Activated T-helper 2 cell treated with anti-CD3 and anti-CD28 coated beads, Interferon-gamma antibody, Interleukin-2, Interleukin-4, amounts not matched to agents 10 μg/mL and 5 μg/mL and 100 μg/mL, durations not matched to agents 14 hours and 24 hours and 36 hours (primary cell): ENCODE results near the gene HYAL3. TPM values are rescaled to one million over a fixed set of nuclear protein-coding genes. Genes with fewer than 3 reads are reported as not detected.

Source experiments
- DNase-seq: peaks from one replicate; pipeline ENCODE4 v3.0.0; 2021; ENCODE audit warnings: low spot score
- H3K27ac Mint-ChIP-seq: one replicate; pipeline ENCODE4 v1.8.0; 2021; ENCODE audit warnings: mixed read lengths
- H3K27me3 Mint-ChIP-seq: one replicate; pipeline ENCODE4 v1.8.0; 2021; ENCODE audit warnings: low read depth, mixed read lengths
- H3K36me3 Mint-ChIP-seq: one replicate; pipeline ENCODE4 v1.8.0; 2021; ENCODE audit warnings: low read depth, mixed read lengths
- H3K4me1 Mint-ChIP-seq: one replicate; pipeline ENCODE4 v1.8.0; 2021; ENCODE audit warnings: low read depth, mixed read lengths
- H3K4me3 Mint-ChIP-seq: one replicate; pipeline ENCODE4 v1.8.0; 2021; ENCODE audit warnings: low read depth, mild to moderate bottlenecking, moderate library complexity, mixed read lengths
- H3K9me3 Mint-ChIP-seq: one replicate; pipeline ENCODE4 v1.8.0; 2021; ENCODE audit warnings: mixed read lengths
- intact Hi-C: fragments of 100-400 bp; cut with micrococcal nuclease; formaldehyde crosslinking; loops from one replicate; pipeline ENCODE4 v1.15.1; 2023
- total RNA-seq: library from RNA; stranded (reverse); gene quantifications from 2 replicates; pipeline ENCODE4 v1.2.3, GENCODE V29; 2022

HYAL3 gene
- total RNA-seq, 1 donor from 2014 or later, result 10.8 TPM

GRCh38 chr3:50338965-50339364 is 39.8 kb upstream of the HYAL3 start:
- DNase-seq, result no peak
- H3K4me3 Mint-ChIP-seq, result peak overlapping the region; percentile 95
- H3K4me1 Mint-ChIP-seq, result peaks cover 36% of the 10 kb centered on the region
- no peaks in the 10 kb centered on the region for H3K9me3 Mint-ChIP-seq
- no peaks in the 10 kb centered on the region for H3K27me3 Mint-ChIP-seq
- peak overlapping the region; percentile 93 for H3K27ac Mint-ChIP-seq
- intact Hi-C loops, result loop anchor here (1.0 to 5.0 kb wide), 3 partner anchors 11 to 263 kb away; partner anchors contain the start of genes CYB561D2, GNAI2 and NPRL2
- peaks cover 57% of the 10 kb centered on the region for H3K36me3 Mint-ChIP-seq

DNA sequence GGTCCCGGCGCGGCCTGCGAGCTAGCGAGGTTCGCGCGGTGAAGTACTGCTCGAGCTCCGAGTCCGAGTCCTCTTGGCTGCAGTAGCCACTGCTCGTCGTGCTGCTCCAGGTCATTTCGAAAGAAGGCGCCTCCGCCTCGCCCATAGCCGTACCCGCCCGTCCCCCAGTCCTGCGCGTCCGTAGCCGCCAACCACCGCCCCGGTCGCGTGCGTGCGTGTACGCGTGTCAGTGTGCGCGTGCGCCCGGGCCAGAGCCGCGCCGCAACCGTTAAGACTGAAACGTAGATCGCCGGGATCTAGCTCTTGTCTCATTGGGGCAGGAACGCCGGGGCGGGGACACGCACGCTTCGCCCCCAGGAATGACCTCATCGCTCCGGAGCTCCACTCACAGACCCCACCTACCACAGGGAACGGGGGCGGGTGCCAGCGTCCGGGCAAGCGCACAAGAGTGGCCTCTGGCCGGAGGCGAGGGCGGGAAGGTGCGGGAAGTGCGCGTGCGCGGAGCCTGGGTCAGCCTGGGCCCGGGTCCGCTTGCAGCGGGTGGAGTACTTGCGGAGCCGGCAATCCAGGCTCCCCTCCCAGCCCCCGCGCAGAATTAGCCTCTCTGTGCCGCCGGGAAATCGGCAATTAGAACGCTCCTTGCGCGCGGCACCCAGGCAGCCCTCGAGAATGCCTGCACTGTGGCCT is 38.1 kb upstream of the HYAL3 start:
- Mint-ChIP-seq H3K4me3 (peak overlapping the region; percentile 95), H3K9me3 (no peaks in the 10 kb centered on the region), H3K4me1 (peaks cover 41% of the 10 kb centered on the region), H3K27me3 (no peaks in the 10 kb centered on the region), H3K36me3 (peaks cover 63% of the 10 kb centered on the region), H3K27ac (peak overlapping the region; percentile 93)
- intact Hi-C loops, result loop anchor here (1.0 to 5.0 kb wide), 5 partner anchors 9 to 265 kb away; partner anchors contain the start of genes GNAI2, HYAL3, IFRD2 and NAA80
- peak; percentile 97 for DNase-seq

DNA sequence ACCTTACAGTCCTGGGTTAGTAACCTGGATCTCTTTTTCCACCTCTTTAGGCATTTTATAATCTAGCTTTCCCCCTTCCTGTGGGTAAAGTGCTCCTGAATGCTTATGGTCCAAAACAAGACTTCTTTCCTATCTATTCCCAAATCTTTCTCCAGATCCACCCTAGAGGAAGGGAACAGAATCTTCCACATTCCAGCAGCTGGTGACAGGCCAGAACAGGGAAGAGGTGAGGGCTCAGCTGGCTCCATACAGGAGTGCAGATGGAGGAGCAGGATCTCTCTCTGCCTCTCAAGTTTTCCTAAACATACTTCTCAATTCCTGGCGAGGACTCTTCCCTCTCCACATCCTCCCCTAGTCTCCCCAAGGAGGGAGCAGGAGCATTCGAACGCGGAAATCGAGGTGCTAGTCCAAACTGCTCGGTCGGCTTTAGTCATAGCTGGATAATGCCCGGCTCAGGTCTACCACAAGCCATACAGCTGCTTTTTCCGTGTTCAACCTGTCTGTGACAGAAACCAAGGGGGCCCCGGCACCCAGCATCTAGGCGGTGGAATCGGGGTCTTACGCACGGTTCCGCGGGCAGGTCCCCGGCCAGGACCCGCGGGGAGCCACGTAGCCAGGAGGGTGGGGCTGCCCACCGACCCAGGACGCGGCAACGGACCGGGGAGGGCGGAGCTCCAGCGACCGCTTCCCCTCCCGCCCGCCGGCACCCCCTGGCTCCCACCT is 37.4 kb upstream of the HYAL3 start:
- Mint-ChIP-seq H3K4me3 (peak overlapping the region; percentile 95), H3K4me1 (peaks cover 41% of the 10 kb centered on the region), H3K9me3 (no peaks in the 10 kb centered on the region), H3K27ac (peak overlapping the region; percentile 96), H3K36me3 (peaks cover 70% of the 10 kb centered on the region), H3K27me3 (no peaks in the 10 kb centered on the region)
- no peak for DNase-seq
- intact Hi-C loops, result loop anchor here (1.0 to 5.0 kb wide), 5 partner anchors 8 to 266 kb away; partner anchors contain the start of genes GNAI2, HYAL3, IFRD2 and NAA80

DNA sequence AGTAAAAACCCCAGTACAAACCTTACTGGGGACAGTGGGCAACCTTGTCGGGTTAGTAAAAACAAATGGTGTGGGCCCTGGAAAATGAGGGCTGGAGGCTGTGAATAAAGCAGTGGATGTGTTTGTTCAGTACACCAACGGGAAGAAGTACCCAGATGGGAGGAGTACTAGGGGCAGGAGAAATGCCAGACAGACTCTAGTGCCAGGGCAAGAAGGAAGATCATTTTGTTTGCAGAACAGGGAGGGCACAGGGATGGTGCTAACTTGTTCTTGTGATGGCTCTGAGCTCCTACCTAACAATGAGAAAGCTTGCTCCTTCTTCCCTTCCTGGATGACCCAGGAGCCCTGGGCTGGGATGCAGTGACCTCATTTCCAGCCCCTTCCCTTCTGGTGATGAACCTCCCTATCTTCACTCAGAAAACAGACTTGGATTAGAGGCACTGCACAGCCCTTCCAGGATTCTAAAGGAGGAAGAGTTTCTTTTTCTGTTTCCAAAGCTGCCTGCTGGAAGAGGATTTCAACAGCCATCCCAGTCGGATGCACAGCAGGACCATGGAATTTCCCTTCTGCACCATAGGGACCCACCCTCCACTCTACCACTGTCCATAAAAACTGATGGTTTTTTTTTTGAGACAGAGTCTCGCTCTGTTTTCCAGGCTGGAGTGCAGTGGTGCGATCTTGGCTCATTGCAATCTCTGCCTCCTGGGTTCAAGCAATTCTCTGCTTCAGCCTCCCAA is 35.3 kb upstream of the HYAL3 start:
- no peak for DNase-seq
- intact Hi-C loops, result loop anchor here (5.0 kb wide), 2 partner anchors 97 to 268 kb away; partner anchors contain the start of gene GNAI2
- no peaks in the 10 kb centered on the region for H3K9me3 Mint-ChIP-seq
- peaks cover 83% of the 10 kb centered on the region for H3K36me3 Mint-ChIP-seq
- H3K4me3 Mint-ChIP-seq, result peak overlapping the region; percentile 56
- peaks cover 33% of the 10 kb centered on the region for H3K4me1 Mint-ChIP-seq
- H3K27ac Mint-ChIP-seq, result peak overlapping the region; percentile 86
- H3K27me3 Mint-ChIP-seq, result no peaks in the 10 kb centered on the region

GRCh38 chr3:50333744-50334328 is 34.6 kb upstream of the HYAL3 start:
- Mint-ChIP-seq H3K36me3 (peaks cover 80% of the 10 kb centered on the region), H3K9me3 (no peaks in the 10 kb centered on the region), H3K27ac (peak overlapping the region; percentile 86), H3K4me1 (peaks cover 27% of the 10 kb centered on the region), H3K27me3 (no peaks in the 10 kb centered on the region), H3K4me3 (peak overlapping the region; percentile 56)
- DNase-seq, result no peak
- intact Hi-C loops, result no loop called here

GRCh38 chr3:50331364-50331907 is 32.2 kb upstream of the HYAL3 start:
- Mint-ChIP-seq H3K36me3 (peaks cover 68% of the 10 kb centered on the region), H3K4me1 (peaks cover 32% of the 10 kb centered on the region), H3K27ac (no peak overlapping the region), H3K27me3 (no peaks in the 10 kb centered on the region), H3K4me3 (no peak overlapping the region), H3K9me3 (no peaks in the 10 kb centered on the region)
- intact Hi-C loops, result no loop called here
- DNase-seq, result no peak

DNA sequence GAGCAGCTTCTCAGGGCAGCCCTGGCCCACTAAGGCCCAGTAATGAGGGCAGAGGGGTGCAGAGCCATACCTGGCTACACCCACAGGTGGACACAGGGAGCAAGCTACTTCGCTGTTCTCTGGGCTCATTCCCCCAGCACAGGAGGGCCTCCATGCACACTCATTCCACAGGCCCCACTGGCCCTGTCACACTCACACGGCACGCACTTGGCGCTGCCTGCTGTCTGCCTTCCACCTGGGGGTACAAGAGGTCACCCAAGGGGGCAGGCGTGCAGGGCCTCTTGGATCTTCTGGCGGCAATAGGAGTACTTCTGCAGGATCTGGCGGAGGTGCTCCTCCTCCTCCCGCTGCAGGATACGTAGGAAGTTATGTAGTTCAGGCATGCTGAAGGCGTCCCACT is 31.1 kb upstream of the HYAL3 start:
- H3K36me3 Mint-ChIP-seq, result peaks cover 59% of the 10 kb centered on the region
- peaks cover 25% of the 10 kb centered on the region for H3K4me1 Mint-ChIP-seq
- no peaks in the 10 kb centered on the region for H3K27me3 Mint-ChIP-seq
- DNase-seq, result no peak
- no peak overlapping the region for H3K4me3 Mint-ChIP-seq
- intact Hi-C loops, result no loop called here
- H3K27ac Mint-ChIP-seq, result no peak overlapping the region
- no peaks in the 10 kb centered on the region for H3K9me3 Mint-ChIP-seq

DNA sequence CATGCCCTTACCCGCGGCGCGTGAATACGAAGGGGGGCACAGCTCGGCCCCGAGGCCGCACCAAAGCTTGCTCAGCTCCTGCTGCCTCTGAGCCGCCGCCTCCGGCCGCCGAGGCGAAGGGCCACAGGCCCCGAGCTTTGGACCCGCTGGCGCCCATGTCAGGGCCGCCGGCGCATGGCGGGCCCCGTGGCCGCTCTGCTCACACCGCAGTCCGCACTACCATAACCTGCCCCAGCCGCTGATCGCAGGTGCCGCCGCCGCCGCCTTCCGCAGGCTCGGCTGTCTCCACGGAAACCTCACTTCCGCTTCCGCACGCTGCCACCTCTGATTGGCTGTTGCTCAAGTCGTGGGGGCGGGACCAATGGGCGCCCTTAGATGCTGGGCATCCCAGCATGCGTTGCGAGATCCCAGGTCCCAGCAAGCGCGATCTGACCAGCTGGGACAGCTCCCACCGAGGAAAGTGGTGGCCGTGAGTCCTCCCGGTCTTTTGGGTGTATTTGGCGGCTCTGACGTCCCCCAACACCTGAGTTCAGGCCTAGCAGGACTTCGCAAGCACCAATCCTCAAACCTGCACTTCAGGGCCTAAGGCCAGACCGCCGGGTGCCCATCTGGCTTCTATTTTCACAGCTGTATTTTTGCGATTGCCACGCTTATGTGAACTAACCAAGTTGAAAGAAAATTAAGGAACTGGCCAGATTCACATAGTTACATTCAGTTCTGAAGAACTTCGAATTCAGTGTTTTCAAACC is 28.9 kb upstream of the HYAL3 start, which contains the start of gene TUSC2:
Gene TUSC2, minus strand, starts transcription at position 281 of the 749 bp plus-strand sequence. Its CDS starts 124 bp downstream, at position 157.
- Mint-ChIP-seq H3K9me3 (no peaks in the 10 kb centered on the region), H3K4me3 (peak within 1 kb of the TSS; percentile 90), H3K27ac (peak within 1 kb of the TSS; percentile 81), H3K36me3 (peaks cover 50% of the 10 kb centered on the region), H3K4me1 (peaks cover 14% of the 10 kb centered on the region), H3K27me3 (no peaks in the 10 kb centered on the region)
- intact Hi-C loops, result loop anchor here (1.0 to 2.0 kb wide), 2 partner anchors 9 to 29 kb away; partner anchors contain the start of genes HYAL3 and NAA80
- DNase-seq, result peak; percentile 93

GRCh38 chr3:50327129-50327528 is 27.9 kb upstream of the HYAL3 start:
- peak overlapping the region; percentile 90 for H3K4me3 Mint-ChIP-seq
- peaks cover 48% of the 10 kb centered on the region for H3K36me3 Mint-ChIP-seq
- H3K9me3 Mint-ChIP-seq, result no peaks in the 10 kb centered on the region
- no peaks in the 10 kb centered on the region for H3K27me3 Mint-ChIP-seq
- H3K27ac Mint-ChIP-seq, result no peak overlapping the region
- no peak for DNase-seq
- H3K4me1 Mint-ChIP-seq, result peaks cover 14% of the 10 kb centered on the region
- intact Hi-C loops, result no loop called here

DNA sequence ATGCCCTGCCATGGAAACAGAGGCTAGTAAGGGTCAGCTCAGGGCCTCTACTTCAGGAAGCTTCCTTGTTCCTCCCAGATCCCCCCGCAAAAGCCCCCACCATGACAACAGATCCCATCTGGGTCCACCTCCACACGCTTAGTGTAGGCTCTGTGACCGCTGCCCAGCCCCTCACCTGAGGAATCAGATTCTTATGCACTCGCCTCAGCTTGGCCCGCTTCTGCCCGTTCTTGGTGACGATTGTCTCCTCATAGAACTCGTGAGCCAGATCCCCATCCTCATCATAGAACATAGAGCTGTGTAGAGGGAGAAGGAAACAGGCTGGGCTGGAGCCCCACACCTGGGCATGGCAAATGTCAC is 27.0 kb upstream of the HYAL3 start:
- Mint-ChIP-seq H3K27me3 (no peaks in the 10 kb centered on the region), H3K36me3 (peaks cover 38% of the 10 kb centered on the region), H3K9me3 (no peaks in the 10 kb centered on the region), H3K27ac (no peak overlapping the region), H3K4me3 (peak overlapping the region; percentile 5), H3K4me1 (peaks cover 14% of the 10 kb centered on the region)
- no peak for DNase-seq
- intact Hi-C loops, result no loop called here

GRCh38 chr3:50325497-50326181 is 26.4 kb upstream of the HYAL3 start:
- Mint-ChIP-seq H3K4me1 (peaks cover 14% of the 10 kb centered on the region), H3K4me3 (peak overlapping the region; percentile 30), H3K27ac (no peak overlapping the region), H3K36me3 (peaks cover 33% of the 10 kb centered on the region), H3K9me3 (no peaks in the 10 kb centered on the region), H3K27me3 (no peaks in the 10 kb centered on the region)
- DNase-seq, result no peak
- intact Hi-C loops, result no loop called here
